Hepatocyte (in vitro differentiated cells): Measurements from ENCODE around the gene GRIK1.

Experiments used
- EZH2 ChIP-seq: fragments of 200-600 bp; sonication (generic); IDR thresholded peaks from 2 replicates; pipeline ENCODE4 v1.6.1; 2016; ENCODE audit warnings: antibody characterized with exemption, mild to moderate bottlenecking, borderline replicate concordance
- TF ChIP-seq, protein P1 (sequence below): fragments of 200-600 bp; sonication (generic); IDR thresholded peaks from 2 replicates; pipeline ENCODE4 v1.5.1; 2016; ENCODE audit warnings: antibody characterized with exemption, mild to moderate bottlenecking; ENCODE audit not compliant: poor library complexity

DNA sequence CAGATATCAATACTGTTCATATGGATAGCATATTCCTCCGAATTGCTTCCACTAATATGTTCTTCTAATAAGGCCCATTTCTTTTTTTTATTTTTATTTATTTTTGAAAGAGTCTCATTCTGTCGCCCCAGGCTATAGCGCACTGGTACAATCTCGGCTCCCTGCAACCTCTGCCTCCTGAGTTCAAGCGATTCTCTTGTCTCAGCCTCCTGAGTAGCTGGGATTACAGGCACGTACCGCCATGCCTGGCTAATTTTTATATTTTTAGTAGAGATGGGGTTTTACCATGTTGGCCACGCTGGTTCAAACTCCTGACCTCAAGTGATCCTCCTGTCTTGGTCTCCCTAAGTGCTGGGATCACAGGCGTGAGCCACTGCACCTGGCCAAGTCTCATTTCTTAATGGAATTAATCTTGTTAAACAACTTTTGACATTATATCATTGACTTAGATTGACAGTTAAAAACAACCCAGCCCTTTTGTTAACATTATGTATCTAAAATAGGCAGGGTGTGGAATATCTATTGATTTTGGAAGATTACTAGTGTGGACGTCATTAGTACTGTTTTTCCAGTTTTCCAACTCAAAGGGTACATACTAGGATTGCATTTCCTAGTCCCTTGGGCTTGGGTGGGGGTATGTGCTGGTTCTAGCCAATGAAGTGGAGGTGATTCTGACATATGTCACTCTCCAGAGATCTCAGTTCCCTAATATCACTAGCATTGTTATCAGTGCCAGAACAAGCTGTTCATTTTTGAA, 281.4 kb downstream of the GRIK1 start:
- TF ChIP-seq, protein P1, sequence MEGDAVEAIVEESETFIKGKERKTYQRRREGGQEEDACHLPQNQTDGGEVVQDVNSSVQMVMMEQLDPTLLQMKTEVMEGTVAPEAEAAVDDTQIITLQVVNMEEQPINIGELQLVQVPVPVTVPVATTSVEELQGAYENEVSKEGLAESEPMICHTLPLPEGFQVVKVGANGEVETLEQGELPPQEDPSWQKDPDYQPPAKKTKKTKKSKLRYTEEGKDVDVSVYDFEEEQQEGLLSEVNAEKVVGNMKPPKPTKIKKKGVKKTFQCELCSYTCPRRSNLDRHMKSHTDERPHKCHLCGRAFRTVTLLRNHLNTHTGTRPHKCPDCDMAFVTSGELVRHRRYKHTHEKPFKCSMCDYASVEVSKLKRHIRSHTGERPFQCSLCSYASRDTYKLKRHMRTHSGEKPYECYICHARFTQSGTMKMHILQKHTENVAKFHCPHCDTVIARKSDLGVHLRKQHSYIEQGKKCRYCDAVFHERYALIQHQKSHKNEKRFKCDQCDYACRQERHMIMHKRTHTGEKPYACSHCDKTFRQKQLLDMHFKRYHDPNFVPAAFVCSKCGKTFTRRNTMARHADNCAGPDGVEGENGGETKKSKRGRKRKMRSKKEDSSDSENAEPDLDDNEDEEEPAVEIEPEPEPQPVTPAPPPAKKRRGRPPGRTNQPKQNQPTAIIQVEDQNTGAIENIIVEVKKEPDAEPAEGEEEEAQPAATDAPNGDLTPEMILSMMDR: no peak
- no peak for TF ChIP-seq EZH2
